ENCODE results near the gene FGD2. TPM values are rescaled to one million over a fixed set of nuclear protein-coding genes. Genes with fewer than 3 reads are reported as not detected.
A peak's percentile ranks its signal among the peaks of the same experiment; 100 is the strongest.

FGD2 gene
- total and polyA plus RNA-seq, 9 of the 15 experiments (the other 6 are each of a cell fraction or from before 2014, with no cell fraction given): 0.09 TPM; not detected in 8

GRCh38 chr6:37038292-37039198 lies 33.1 kb downstream of the FGD2 start (continued):
- TF ChIP-seq CHD7 (IDR thresholded peaks at IDR 0.05; ENCODE audit: low read depth, low read length) (no peak), HDAC3 (IDR thresholded peaks at IDR 0.05; ENCODE audit: borderline replicate concordance, partially characterized antibody) (no peak), TRIM25 (IDR thresholded peaks at IDR 0.05; ENCODE audit: borderline replicate concordance) (no peak), MCM2 (IDR thresholded peaks at IDR 0.05; ENCODE audit: low read depth) (no peak), ZNF133 (CRISPR knock-in tag; IDR thresholded peaks at IDR 0.05) (no peak), SOX6 (IDR thresholded peaks at IDR 0.05) (peak; percentile 40; the same call in 1 of the 2 replicates), MTF1 (CRISPR knock-in tag; IDR thresholded peaks at IDR 0.05; ENCODE audit: borderline replicate concordance) (no peak), MTA3 (IDR thresholded peaks at IDR 0.05; ENCODE audit: borderline replicate concordance) (0 out of 2 replicates have a peak, but pooled peaks have one; percentile 53), EP300 (IDR thresholded peaks at IDR 0.05; ENCODE audit: low read length) (peak; percentile 62; the same call in 1 of the 2 replicates), CBFA2T2 (conservative IDR thresholded peaks at IDR 0.05) (no peak), SMAD2 (IDR thresholded peaks at IDR 0.05; ENCODE audit: low read depth, low read length) (no peak), RCOR1 (IDR thresholded peaks at IDR 0.05; ENCODE audit: borderline replicate concordance in 1 of 2, low read depth in 2 of 2, low read length in 2 of 2) (peak in 1 of 2 experiments; percentile 56; a peak in 2 of 4 replicates), EGR1 (conservative IDR thresholded peaks at IDR 0.05) (no peak)
- TF ChIP-seq, protein P1, sequence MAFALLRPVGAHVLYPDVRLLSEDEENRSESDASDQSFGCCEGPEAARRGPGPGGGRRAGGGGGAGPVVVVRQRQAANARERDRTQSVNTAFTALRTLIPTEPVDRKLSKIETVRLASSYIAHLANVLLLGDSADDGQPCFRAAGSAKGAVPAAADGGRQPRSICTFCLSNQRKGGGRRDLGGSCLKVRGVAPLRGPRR (CRISPR knock-in tag; IDR thresholded peaks at IDR 0.05): no peak
